NCI-H2081 treated with DMSO at 0.1 percent for 48 hours (cell line): ENCODE measurements around the gene FOXC1.

Experiments
- DNase-seq: peaks from one replicate; lab custom pipeline; 2025; lab: John Stamatoyannopoulos, UW

Gene FOXC1

GRCh38 chr6:1643830-1644445 is 34.2 kb downstream of the FOXC1 start:
- no peak for DNase-seq

- DNase-seq = no peak
These were observed 34.9 kb downstream of the FOXC1 start for GRCh38 chr6:1644516-1645060.

- no peak for DNase-seq
These were observed 35.9 kb downstream of the FOXC1 start for GRCh38 chr6:1645466-1646185.

GRCh38 chr6:1651362-1651761 is 41.6 kb downstream of the FOXC1 start:
- no peak for DNase-seq

- no peak for DNase-seq
These were observed 43.1 kb downstream of the FOXC1 start for GRCh38 chr6:1652842-1653241.

- DNase-seq = no peak
These were observed 44.3 kb downstream of the FOXC1 start for GRCh38 chr6:1654054-1654453.

GRCh38 chr6:1657116-1657770 is 47.5 kb downstream of the FOXC1 start:
- DNase-seq = no peak

- DNase-seq = no peak
These were observed 48.1 kb downstream of the FOXC1 start for GRCh38 chr6:1657771-1658165.

- DNase-seq = no peak
These were observed 48.7 kb downstream of the FOXC1 start for GRCh38 chr6:1658212-1659005.

GRCh38 chr6:1659816-1660215 is 50.1 kb downstream of the FOXC1 start:
- no peak for DNase-seq

- DNase-seq = no peak
These were observed 52.8 kb downstream of the FOXC1 start for GRCh38 chr6:1662534-1662933.
